ENCODE results near the gene MAPT.

GRCh38 chr17:45867702-45868101 lies 26.7 kb upstream of the MAPT start:
- TF ChIP-seq CTCF (conservative IDR thresholded peaks at IDR 0.05; ENCODE audit: low read depth, low read length), result no peak
- no peak for TF ChIP-seq EZH2phosphoT487 (IDR thresholded peaks at IDR 0.05; ENCODE audit: borderline replicate concordance, low read length)

Data from PC-3 (cell line).